HG03439 (cell line): Measurements from ENCODE around the gene KCNJ4.

Experiments
- ATAC-seq: cut with Tn5 transposase; IDR thresholded peaks from one replicate; pipeline ENCODE4 v1.9.1; 2021; ENCODE audit warnings: mild to moderate bottlenecking, moderate library complexity; ENCODE audit not compliant: unreplicated experiment

Gene KCNJ4

GRCh38 chr22:38453066-38453672, 1.8 kb downstream of the KCNJ4 start:
- no peak for ATAC-seq

- ATAC-seq: no peak
These were observed 2.5 kb downstream of the KCNJ4 start for GRCh38 chr22:38452373-38453065.

- ATAC-seq: no peak
These were observed 3.1 kb downstream of the KCNJ4 start for GRCh38 chr22:38451864-38452263.

- no peak for ATAC-seq
These were observed 3.6 kb downstream of the KCNJ4 start for GRCh38 chr22:38451404-38451803.

- no peak for ATAC-seq
These were observed 4.7 kb downstream of the KCNJ4 start for GRCh38 chr22:38450234-38450797.

GRCh38 chr22:38449776-38450175, 5.2 kb downstream of the KCNJ4 start:
- ATAC-seq: no peak

GRCh38 chr22:38448945-38449745, 5.9 kb downstream of the KCNJ4 start:
- ATAC-seq: no peak

GRCh38 chr22:38446018-38446601, 8.9 kb downstream of the KCNJ4 start:
- no peak for ATAC-seq

- ATAC-seq: no peak
These were observed 10.2 kb downstream of the KCNJ4 start for GRCh38 chr22:38444783-38445182.

- no peak for ATAC-seq
These were observed 11.1 kb downstream of the KCNJ4 start for GRCh38 chr22:38443628-38444521.

GRCh38 chr22:38442967-38443627, 11.9 kb downstream of the KCNJ4 start:
- ATAC-seq: no peak

- no peak for ATAC-seq
These were observed 13.2 kb downstream of the KCNJ4 start for GRCh38 chr22:38441620-38442287.

GRCh38 chr22:38440747-38441350, 14.2 kb downstream of the KCNJ4 start:
- ATAC-seq: no peak

GRCh38 chr22:38437416-38437815, 17.6 kb downstream of the KCNJ4 start:
- no peak for ATAC-seq

- no peak for ATAC-seq
These were observed 18.2 kb downstream of the KCNJ4 start for GRCh38 chr22:38436629-38437395.

- no peak for ATAC-seq
These were observed 19.0 kb downstream of the KCNJ4 start for GRCh38 chr22:38435965-38436364.

- no peak for ATAC-seq
These were observed 20.0 kb downstream of the KCNJ4 start for GRCh38 chr22:38435010-38435409.

- ATAC-seq: no peak
These were observed 21.1 kb downstream of the KCNJ4 start for GRCh38 chr22:38433871-38434270.
